Stimulated activated CD8-positive, alpha-beta memory T cell treated with anti-CD3 and anti-CD28 coated beads, Interleukin-15, amount 100 ng/mL, for 4 hours (primary cell): ENCODE data around the gene PCNX3.

Source experiments
- DNase-seq, 2 donors: peaks; one replicate each; pipeline ENCODE4 v3.0.0-alpha.2; 2020; ENCODE audit warnings: low read depth in 2 of 2

The PCNX3 gene

GRCh38 chr11:65598258-65598699 lies 17.3 kb upstream of the PCNX3 start:
- DNase-seq, result no peak

- DNase-seq, result no peak
Measured at GRCh38 chr11:65599216-65599954, 16.2 kb upstream of the PCNX3 start.

GRCh38 chr11:65599955-65600246 lies 15.7 kb upstream of the PCNX3 start:
- no peak for DNase-seq

GRCh38 chr11:65604258-65604657 lies 11.3 kb upstream of the PCNX3 start:
- DNase-seq, result no peak

GRCh38 chr11:65606876-65607613 lies 8.5 kb upstream of the PCNX3 start:
- no peak for DNase-seq

- DNase-seq, result no peak
Measured at GRCh38 chr11:65607614-65608426, 7.8 kb upstream of the PCNX3 start.

GRCh38 chr11:65609229-65609628 lies 6.3 kb upstream of the PCNX3 start:
- no peak for DNase-seq

GRCh38 chr11:65609665-65610064 lies 5.9 kb upstream of the PCNX3 start:
- DNase-seq, result no peak

- no peak for DNase-seq
Measured at GRCh38 chr11:65610404-65610803, 5.2 kb upstream of the PCNX3 start.

GRCh38 chr11:65611028-65611757 lies 4.4 kb upstream of the PCNX3 start:
- no peak for DNase-seq

- no peak for DNase-seq
Measured at GRCh38 chr11:65611758-65612603, 3.6 kb upstream of the PCNX3 start.

- no peak for DNase-seq
Measured at GRCh38 chr11:65612691-65613090, 2.9 kb upstream of the PCNX3 start.

- no peak for DNase-seq
Measured at GRCh38 chr11:65613091-65613928, 2.3 kb upstream of the PCNX3 start.

- DNase-seq, result no peak
Measured at GRCh38 chr11:65615950-65616574, 486 bp downstream of the PCNX3 start.

- no peak for DNase-seq
Measured at GRCh38 chr11:65616575-65617001, 1.0 kb downstream of the PCNX3 start.

GRCh38 chr11:65617136-65617850 lies 1.7 kb downstream of the PCNX3 start:
- DNase-seq, result no peak

- no peak for DNase-seq
Measured at GRCh38 chr11:65617990-65618751, 2.6 kb downstream of the PCNX3 start.

- no peak for DNase-seq
Measured at GRCh38 chr11:65618763-65619162, 3.2 kb downstream of the PCNX3 start.
